HEK293 (cell line): ENCODE results near the gene PPP2R2D.

Experiments used
- PBX3 ChIP-seq: sonication (generic); formaldehyde crosslinking; IDR thresholded peaks from 2 replicates; pipeline ENCODE4 v1.8.1; 2022; ENCODE audit warnings: mild to moderate bottlenecking, moderate library complexity, missing genetic modification reagents
- ZBTB17 ChIP-seq: fragments of 450-650 bp; formaldehyde crosslinking; IDR thresholded peaks from 2 replicates; pipeline ENCODE4 v1.5.1; 2016; ENCODE audit warnings: missing biosample characterization, missing genetic modification characterization
- ZNF660 ChIP-seq: fragments of 450-650 bp; IDR thresholded peaks from 2 replicates; pipeline ENCODE4 v1.5.1; 2018; ENCODE audit warnings: missing biosample characterization, mild to moderate bottlenecking, missing genetic modification characterization

- TF ChIP-seq ZBTB17 (tag by site-specific recombination) (no peak), PBX3 (no peak), ZNF660 (tag by site-specific recombination) (no peak)
Measured at GRCh38 chr10:131979336-131979735, 78.5 kb downstream of the PPP2R2D start.
